H9 (cell line): Measurements from ENCODE around the gene HS3ST1. TPM values are rescaled to one million over a fixed set of nuclear protein-coding genes. Genes with fewer than 3 reads are reported as not detected.

Source experiments
- DNase-seq: peaks from one replicate; pipeline ENCODE4 v3.0.0-alpha.2; 2017
- H2AFZ ChIP-seq: one replicate; pipeline ENCODE4 v1.6.1; 2013; ENCODE audit warnings: mild to moderate bottlenecking, low read length, control low read depth, moderate library complexity
- H2AK5ac ChIP-seq: 2 replicates; pipeline ENCODE4 v1.6.1; 2013; ENCODE audit warnings: low read length, control low read depth, mixed read lengths; ENCODE audit not compliant: insufficient read length
- H2BK120ac ChIP-seq: one replicate; pipeline ENCODE4 v1.6.1; 2013; ENCODE audit warnings: low read depth, mild to moderate bottlenecking, low read length, control low read depth, inconsistent platforms; ENCODE audit not compliant: poor library complexity, severe bottlenecking
- H2BK12ac ChIP-seq: 2 replicates; pipeline ENCODE4 v1.6.1; 2013; ENCODE audit warnings: low read length, control low read depth, mixed read lengths, low read depth; ENCODE audit not compliant: insufficient read length
- H2BK15ac ChIP-seq: 2 replicates; pipeline ENCODE4 v1.6.1; 2013; ENCODE audit warnings: low read depth, low read length, control low read depth
- H2BK20ac ChIP-seq: one replicate; pipeline ENCODE4 v1.6.1; 2013; ENCODE audit warnings: low read depth, mild to moderate bottlenecking, low read length, control low read depth, inconsistent platforms; ENCODE audit not compliant: poor library complexity, severe bottlenecking
- H2BK5ac ChIP-seq: 2 replicates; pipeline ENCODE4 v1.6.1; 2013; ENCODE audit warnings: low read length, control low read depth, mixed read lengths; ENCODE audit not compliant: insufficient read length
- H3K14ac ChIP-seq: 2 replicates; pipeline ENCODE4 v1.6.1; 2013; ENCODE audit warnings: low read length, control low read depth; ENCODE audit not compliant: insufficient read depth
- H3K18ac ChIP-seq: 2 replicates; pipeline ENCODE4 v1.6.1; 2013; ENCODE audit warnings: low read depth, mild to moderate bottlenecking, mixed read lengths, low read length, control low read depth; ENCODE audit not compliant: insufficient read length
- H3K23ac ChIP-seq: 2 replicates; pipeline ENCODE4 v1.6.1; 2013; ENCODE audit warnings: low read length, control low read depth, mixed read lengths, low read depth; ENCODE audit not compliant: insufficient read length
- H3K23me2 ChIP-seq: 2 replicates; pipeline ENCODE4 v1.6.1; 2013; ENCODE audit warnings: low read depth, mild to moderate bottlenecking, mixed read lengths, low read length, control low read depth; ENCODE audit not compliant: insufficient read length, poor library complexity, severe bottlenecking
- H3K27ac ChIP-seq: 2 replicates; pipeline ENCODE4 v1.5.1; 2013; ENCODE audit warnings: low read length, control low read depth, mixed read lengths, low read depth; ENCODE audit not compliant: insufficient read length
- H3K27me3 ChIP-seq: 2 replicates; pipeline ENCODE4 v1.6.1; 2013; ENCODE audit warnings: low read length, control low read depth, inconsistent platforms; ENCODE audit not compliant: insufficient read depth
- H3K4ac ChIP-seq: 2 replicates; pipeline ENCODE4 v1.6.1; 2013; ENCODE audit warnings: low read depth, mild to moderate bottlenecking, control low read depth, inconsistent platforms, low read length, moderate library complexity
- H3K4me1 ChIP-seq: 2 replicates; pipeline ENCODE4 v1.6.1; 2013; ENCODE audit warnings: low read length, control low read depth, inconsistent platforms; ENCODE audit not compliant: insufficient read depth
- H3K4me2 ChIP-seq: 2 replicates; pipeline ENCODE4 v1.6.1; 2013; ENCODE audit warnings: low read length, control low read depth, mixed read lengths; ENCODE audit not compliant: insufficient read length, insufficient read depth
- H3K56ac ChIP-seq: 2 replicates; pipeline ENCODE4 v1.6.1; 2013; ENCODE audit warnings: low read depth, mild to moderate bottlenecking, mixed read lengths, low read length, control low read depth; ENCODE audit not compliant: insufficient read length
- H3K79me1 ChIP-seq: 2 replicates; pipeline ENCODE4 v1.6.1; 2013; ENCODE audit warnings: low read depth, mild to moderate bottlenecking, moderate library complexity, low read length, control low read depth, inconsistent platforms; ENCODE audit not compliant: insufficient read depth, poor library complexity, severe bottlenecking
- H3K79me2 ChIP-seq: 2 replicates; pipeline ENCODE4 v1.6.1; 2013; ENCODE audit warnings: low read length, control low read depth, inconsistent platforms; ENCODE audit not compliant: insufficient read depth
- H3K9ac ChIP-seq: 2 replicates; pipeline ENCODE4 v1.6.1; 2013; ENCODE audit warnings: low read length, control low read depth, mixed read lengths; ENCODE audit not compliant: insufficient read length; ENCODE audit errors: extremely low read depth
- H3K9me3 ChIP-seq: one replicate; pipeline ENCODE4 v1.6.1; 2013; ENCODE audit warnings: low read depth, low read length, inconsistent platforms; ENCODE audit not compliant: control insufficient read depth
- H3T11ph ChIP-seq: one replicate; pipeline ENCODE4 v1.6.1; 2013; ENCODE audit warnings: mild to moderate bottlenecking, low read length, control low read depth, inconsistent platforms
- H4K20me1 ChIP-seq: one replicate; pipeline ENCODE4 v1.6.1; 2013; ENCODE audit not compliant: control insufficient read depth, insufficient read length, insufficient read depth
- H4K5ac ChIP-seq: 2 replicates; pipeline ENCODE4 v1.6.1; 2013; ENCODE audit warnings: low read depth, mild to moderate bottlenecking, mixed read lengths, low read length, control low read depth; ENCODE audit not compliant: insufficient read length
- H4K8ac ChIP-seq: replicated peaks from 2 replicates; pipeline ENCODE4 v1.6.1; 2013; ENCODE audit warnings: low read length, control low read depth, mixed read lengths, low read depth; ENCODE audit not compliant: insufficient read length
- H4K91ac ChIP-seq: 2 replicates; pipeline ENCODE4 v1.6.1; 2013; ENCODE audit warnings: low read depth, mild to moderate bottlenecking, moderate library complexity, mixed read lengths, low read length, control low read depth; ENCODE audit not compliant: insufficient read length
- H3K27ac Mint-ChIP-seq, 3 experiments: 2 replicates in 2 of 3; 3 replicates in 1 of 3; pipeline ENCODE4 v1.8.0; 2020 to 2021; ENCODE audit warnings: mixed read lengths in 3 of 3, mild to moderate bottlenecking in 1 of 3, moderate library complexity in 1 of 3
- H3K27me3 Mint-ChIP-seq: 2 replicates; pipeline ENCODE4 v1.8.0; 2021; ENCODE audit warnings: low read depth, mild to moderate bottlenecking, moderate library complexity, mixed read lengths
- H3K36me3 Mint-ChIP-seq, 3 experiments: 2 replicates in 2 of 3; 3 replicates in 1 of 3; pipeline ENCODE4 v1.8.0; 2020 to 2021; ENCODE audit warnings: low read depth in 3 of 3, mixed read lengths in 3 of 3; ENCODE audit not compliant: insufficient read depth in 1 of 3
- H3K4me1 Mint-ChIP-seq, 2 experiments: 2 replicates each; pipeline ENCODE4 v1.8.0; 2020; ENCODE audit warnings: mixed read lengths in 2 of 2
- H3K4me3 Mint-ChIP-seq, 2 experiments: 2 replicates in 1 of 2; 3 replicates in 1 of 2; pipeline ENCODE4 v1.8.0; 2020 to 2021; ENCODE audit warnings: mild to moderate bottlenecking in 2 of 2, mixed read lengths in 2 of 2, moderate library complexity in 1 of 2
- H3K9me3 Mint-ChIP-seq, 2 experiments: 2 replicates in 1 of 2; 3 replicates in 1 of 2; pipeline ENCODE4 v1.8.0; 2020; ENCODE audit warnings: mild to moderate bottlenecking in 2 of 2, mixed read lengths in 2 of 2, moderate library complexity in 1 of 2
- WGBS: extraction: QIAGEN DNeasy Blood & Tissue Kit; methylation state at CpG from one replicate; pipeline ENCODE4 v1.1.7; 2013; ENCODE audit warnings: missing lambda C conversion rate, low lambda C conversion rate, mixed read lengths; ENCODE audit not compliant: insufficient read length; ENCODE audit errors: extremely low coverage; 5-methylcytosine and 5-hydroxymethylcytosine counted together
- total RNA-seq: library from RNA; stranded (reverse); gene quantifications from 2 replicates; pipeline ENCODE4 v1.2.1, GENCODE V29; 2021
- TF ChIP-seq, protein P1 (sequence below): fragments of 200-600 bp; sonication (generic); conservative IDR thresholded peaks from 3 replicates; pipeline ENCODE4 v1.8.0; 2021; ENCODE audit warnings: antibody characterized with exemption, mild to moderate bottlenecking

HS3ST1 gene
- total RNA-seq, 1 experiment from 2014 or later = 0.04 TPM

DNA sequence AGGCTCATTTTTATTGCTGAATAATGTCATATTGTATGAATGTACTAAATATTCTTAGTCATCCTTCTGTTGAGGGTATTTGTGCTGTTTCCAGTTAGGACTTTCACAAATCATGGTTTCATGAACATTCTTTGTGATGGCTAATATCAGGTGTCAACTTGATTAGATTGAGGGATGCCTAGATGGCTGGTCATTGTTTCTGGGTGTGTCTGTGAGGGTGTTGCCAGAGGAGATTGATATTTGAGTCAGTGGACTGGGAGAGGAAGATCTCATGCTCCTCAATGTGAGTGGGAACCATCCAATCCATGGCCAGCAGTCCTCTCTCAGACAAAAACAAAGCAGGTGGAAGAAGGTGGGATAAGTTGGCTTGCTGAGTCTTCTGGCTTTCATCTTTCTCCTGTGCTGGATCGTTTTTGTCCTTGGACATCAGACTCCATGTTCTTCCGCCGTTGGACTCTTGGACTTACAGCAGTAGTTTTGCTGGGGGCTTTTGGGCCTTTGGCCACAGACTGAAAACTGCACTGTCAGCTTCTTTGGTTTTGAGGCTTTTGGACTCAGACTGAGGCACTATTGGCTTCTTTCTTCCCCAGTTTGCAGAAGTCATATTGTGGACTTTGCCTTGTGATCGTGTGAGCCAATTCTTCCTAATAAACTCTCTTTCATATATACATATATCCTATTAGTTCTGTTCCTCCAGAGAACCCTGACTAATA lies 11.9 kb upstream of the HS3ST1 start:
- H4K91ac ChIP-seq = no peak overlapping the region
- no peak for DNase-seq
- H3K9me3 ChIP-seq = no peaks in the 10 kb centered on the region
- no peak overlapping the region for H3K14ac ChIP-seq
- H2BK5ac ChIP-seq = no peak overlapping the region
- H3K4ac ChIP-seq = no peak overlapping the region
- no peak overlapping the region for H2AK5ac ChIP-seq
- no peaks in the 10 kb centered on the region for H3K27me3 ChIP-seq
- H2BK15ac ChIP-seq = no peak overlapping the region
- H3K9ac ChIP-seq = no peak overlapping the region
- no peaks in the 10 kb centered on the region for H3K79me2 ChIP-seq
- no peak overlapping the region for H3K23ac ChIP-seq
- H3K9me3 Mint-ChIP-seq = no peaks in the 10 kb centered on the region
- H3K18ac ChIP-seq = no peak overlapping the region
- no peak overlapping the region for H4K8ac ChIP-seq
- H2BK120ac ChIP-seq = no peak overlapping the region
- no peak overlapping the region for H4K5ac ChIP-seq
- H3K36me3 Mint-ChIP-seq = no peaks in the 10 kb centered on the region
- no peaks in the 10 kb centered on the region for H3K79me1 ChIP-seq
- no peak overlapping the region for H3T11ph ChIP-seq
- no peak overlapping the region; a peak in 1 of 7 replicates for H3K27ac Mint-ChIP-seq
- no peak overlapping the region for H3K4me3 Mint-ChIP-seq
- H3K27ac ChIP-seq = no peak overlapping the region
- H2BK12ac ChIP-seq = no peak overlapping the region
- TF ChIP-seq, protein P1, sequence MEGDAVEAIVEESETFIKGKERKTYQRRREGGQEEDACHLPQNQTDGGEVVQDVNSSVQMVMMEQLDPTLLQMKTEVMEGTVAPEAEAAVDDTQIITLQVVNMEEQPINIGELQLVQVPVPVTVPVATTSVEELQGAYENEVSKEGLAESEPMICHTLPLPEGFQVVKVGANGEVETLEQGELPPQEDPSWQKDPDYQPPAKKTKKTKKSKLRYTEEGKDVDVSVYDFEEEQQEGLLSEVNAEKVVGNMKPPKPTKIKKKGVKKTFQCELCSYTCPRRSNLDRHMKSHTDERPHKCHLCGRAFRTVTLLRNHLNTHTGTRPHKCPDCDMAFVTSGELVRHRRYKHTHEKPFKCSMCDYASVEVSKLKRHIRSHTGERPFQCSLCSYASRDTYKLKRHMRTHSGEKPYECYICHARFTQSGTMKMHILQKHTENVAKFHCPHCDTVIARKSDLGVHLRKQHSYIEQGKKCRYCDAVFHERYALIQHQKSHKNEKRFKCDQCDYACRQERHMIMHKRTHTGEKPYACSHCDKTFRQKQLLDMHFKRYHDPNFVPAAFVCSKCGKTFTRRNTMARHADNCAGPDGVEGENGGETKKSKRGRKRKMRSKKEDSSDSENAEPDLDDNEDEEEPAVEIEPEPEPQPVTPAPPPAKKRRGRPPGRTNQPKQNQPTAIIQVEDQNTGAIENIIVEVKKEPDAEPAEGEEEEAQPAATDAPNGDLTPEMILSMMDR = no peak
- no peaks in the 10 kb centered on the region for H3K27me3 Mint-ChIP-seq
- peaks cover 6 to 7% of the 10 kb centered on the region in 2 experiments for H3K4me1 Mint-ChIP-seq
- H3K23me2 ChIP-seq = no peaks in the 10 kb centered on the region
- H2AFZ ChIP-seq = no peak overlapping the region
- no peaks in the 10 kb centered on the region; the same call in 1 of the 2 replicates for H3K4me1 ChIP-seq
- WGBS = no CpG with 5 or more reads among the region's 4 CpGs
- H3K4me2 ChIP-seq = no peak overlapping the region
- no peaks in the 10 kb centered on the region for H4K20me1 ChIP-seq
- H2BK20ac ChIP-seq = no peak overlapping the region
- H3K56ac ChIP-seq = no peak overlapping the region
